GM12873 (cell line): ENCODE results near the gene TBL1X.

Experiments used
- TF ChIP-seq, protein P1 (sequence below): IDR thresholded peaks from 2 replicates; pipeline ENCODE4 v1.5.1; 2012; ENCODE audit warnings: low read depth, mild to moderate bottlenecking, moderate library complexity, low read length, control low read depth; ENCODE audit not compliant: insufficient read depth; ENCODE audit errors: missing control alignments

The TBL1X gene

GRCh38 chrX:9489234-9489633, 24.4 kb downstream of the TBL1X start:
- TF ChIP-seq, protein P1, sequence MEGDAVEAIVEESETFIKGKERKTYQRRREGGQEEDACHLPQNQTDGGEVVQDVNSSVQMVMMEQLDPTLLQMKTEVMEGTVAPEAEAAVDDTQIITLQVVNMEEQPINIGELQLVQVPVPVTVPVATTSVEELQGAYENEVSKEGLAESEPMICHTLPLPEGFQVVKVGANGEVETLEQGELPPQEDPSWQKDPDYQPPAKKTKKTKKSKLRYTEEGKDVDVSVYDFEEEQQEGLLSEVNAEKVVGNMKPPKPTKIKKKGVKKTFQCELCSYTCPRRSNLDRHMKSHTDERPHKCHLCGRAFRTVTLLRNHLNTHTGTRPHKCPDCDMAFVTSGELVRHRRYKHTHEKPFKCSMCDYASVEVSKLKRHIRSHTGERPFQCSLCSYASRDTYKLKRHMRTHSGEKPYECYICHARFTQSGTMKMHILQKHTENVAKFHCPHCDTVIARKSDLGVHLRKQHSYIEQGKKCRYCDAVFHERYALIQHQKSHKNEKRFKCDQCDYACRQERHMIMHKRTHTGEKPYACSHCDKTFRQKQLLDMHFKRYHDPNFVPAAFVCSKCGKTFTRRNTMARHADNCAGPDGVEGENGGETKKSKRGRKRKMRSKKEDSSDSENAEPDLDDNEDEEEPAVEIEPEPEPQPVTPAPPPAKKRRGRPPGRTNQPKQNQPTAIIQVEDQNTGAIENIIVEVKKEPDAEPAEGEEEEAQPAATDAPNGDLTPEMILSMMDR: no peak

- TF ChIP-seq, protein P1: no peak
Measured at GRCh38 chrX:9492901-9493300, 28.0 kb downstream of the TBL1X start.

- TF ChIP-seq, protein P1: no peak
Measured at GRCh38 chrX:9493936-9494335, 29.1 kb downstream of the TBL1X start.

DNA sequence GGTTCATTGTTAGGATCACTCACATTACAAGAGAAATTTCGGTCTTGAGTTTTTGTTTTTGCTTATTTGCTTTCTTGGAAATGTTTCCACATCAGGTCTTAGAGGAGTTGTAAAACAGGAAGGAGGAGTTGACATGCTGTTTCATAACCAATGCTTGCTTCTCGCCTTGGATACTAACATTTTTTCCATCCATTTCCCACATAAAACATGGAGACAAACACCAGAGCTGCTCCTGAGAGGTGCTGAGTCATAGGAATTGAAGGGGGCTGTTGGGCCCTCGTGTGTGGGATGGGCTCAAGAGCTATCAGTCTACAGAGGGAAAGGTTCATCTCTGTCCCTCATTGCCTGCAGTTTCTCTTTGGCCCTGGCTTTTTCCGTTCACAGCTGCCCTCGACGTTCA, 29.9 kb downstream of the TBL1X start:
- TF ChIP-seq, protein P1: no peak

DNA sequence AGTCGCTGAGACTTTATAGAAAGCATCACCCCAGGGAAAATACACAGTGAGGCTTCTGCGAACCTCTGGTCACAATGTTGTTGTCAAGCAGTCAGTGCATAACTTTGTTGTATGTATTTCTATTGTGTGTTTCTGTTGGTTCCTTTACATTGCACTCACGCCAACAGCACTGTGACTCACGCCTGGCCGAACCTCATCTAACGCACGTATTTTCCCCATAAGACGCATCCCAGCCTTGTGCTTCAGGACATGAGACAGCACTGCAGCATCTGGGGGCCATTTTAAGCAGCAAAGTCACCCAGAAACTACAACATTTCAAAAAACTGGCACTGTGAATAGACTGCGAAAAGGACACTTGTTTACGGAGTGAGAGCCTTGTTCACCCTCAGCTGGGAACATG, 30.6 kb downstream of the TBL1X start:
- TF ChIP-seq, protein P1: no peak

GRCh38 chrX:9498236-9498635, 33.4 kb downstream of the TBL1X start:
- TF ChIP-seq, protein P1: no peak

GRCh38 chrX:9500584-9500983, 35.7 kb downstream of the TBL1X start:
- TF ChIP-seq, protein P1: no peak

DNA sequence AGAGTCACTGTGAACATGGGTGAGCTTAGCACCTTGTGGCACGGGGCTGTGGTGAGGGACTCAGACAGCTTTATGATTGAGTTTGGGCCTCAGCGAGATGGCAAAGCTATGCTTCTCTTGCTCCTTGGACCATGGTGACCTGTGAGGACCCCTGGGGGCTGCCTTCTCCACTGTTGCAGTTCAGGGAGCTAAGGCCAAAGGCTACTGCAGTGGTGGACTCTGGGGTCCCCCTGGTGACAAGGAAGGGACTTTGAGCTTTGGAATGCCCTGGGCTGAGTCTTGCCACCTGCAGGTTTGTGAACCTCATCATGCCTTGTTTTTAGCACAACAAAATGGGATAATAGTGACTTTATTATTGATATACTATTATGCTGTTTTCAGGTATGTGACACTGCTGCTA, 36.5 kb downstream of the TBL1X start:
- TF ChIP-seq, protein P1: no peak
